GM19397 (cell line): Measurements from ENCODE around the gene CELF4.
"Not testable (repeated sequence)": the region's sequence is repeated elsewhere in the genome, so short reads cannot be mapped to it uniquely, and the experiment has no call there.

Experiments used
- ATAC-seq: cut with Tn5 transposase; IDR thresholded peaks from one replicate; pipeline ENCODE4 v1.9.1; 2021; ENCODE audit warnings: mild to moderate bottlenecking, moderate library complexity; ENCODE audit not compliant: unreplicated experiment

CELF4 gene

GRCh38 chr18:37473195-37473840 is 92.3 kb downstream of the CELF4 start:
- ATAC-seq: no peak

- no peak for ATAC-seq
Measured at GRCh38 chr18:37471637-37472036, 94.0 kb downstream of the CELF4 start.

DNA sequence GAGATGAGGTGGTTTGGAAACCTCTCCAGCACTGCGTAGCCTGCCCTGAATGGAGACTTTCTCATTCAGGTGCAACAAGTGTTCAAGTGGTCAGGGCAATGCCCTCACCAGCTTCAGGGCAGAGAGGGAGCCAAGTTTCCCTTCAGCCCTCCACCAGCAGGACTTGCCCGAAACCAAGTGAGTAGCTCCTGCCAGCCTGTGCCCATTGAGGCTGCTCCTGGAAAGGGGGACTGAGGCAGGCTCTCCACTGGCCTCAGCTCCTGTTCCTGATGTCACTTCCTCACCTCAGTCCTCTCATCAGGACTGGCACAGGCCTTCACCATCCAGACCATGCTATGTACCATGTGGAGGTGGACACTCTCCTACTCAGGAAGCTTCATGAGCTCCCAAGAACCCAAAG is 94.6 kb downstream of the CELF4 start:
- ATAC-seq: no peak

DNA sequence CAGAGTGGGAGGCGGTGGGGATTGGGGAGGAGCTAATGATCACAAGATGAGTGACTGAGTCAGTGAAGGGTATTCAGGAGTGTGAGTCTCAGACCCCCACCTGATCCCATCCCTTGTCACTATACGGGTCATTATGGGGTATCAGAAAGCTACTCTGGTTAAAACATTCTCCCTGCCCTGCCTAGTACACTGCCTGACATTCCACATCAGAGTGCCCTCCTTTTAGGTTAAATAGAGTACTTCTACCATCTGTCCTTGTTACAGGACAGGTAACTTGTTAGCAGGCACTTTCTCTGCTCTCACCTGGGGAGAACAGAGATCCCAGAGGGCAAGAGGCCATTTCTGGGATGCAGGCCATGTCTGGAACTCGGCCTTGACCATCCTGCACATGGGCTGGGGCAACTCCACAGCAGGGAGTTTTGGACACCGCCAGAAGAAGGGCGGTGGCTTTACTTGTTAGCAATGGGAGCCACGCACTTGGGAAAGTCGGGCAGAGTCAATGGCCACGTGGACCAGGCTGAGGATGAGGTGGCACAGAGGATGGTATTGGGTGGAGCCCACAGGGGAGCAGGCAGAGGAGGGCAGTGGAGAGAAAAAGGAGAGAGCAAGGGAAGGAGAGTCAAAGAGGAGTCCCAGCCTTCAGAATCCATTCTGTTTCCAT is 98.5 kb downstream of the CELF4 start:
- no peak for ATAC-seq

- no peak for ATAC-seq
Measured at GRCh38 chr18:37465958-37466357, 99.6 kb downstream of the CELF4 start.

DNA sequence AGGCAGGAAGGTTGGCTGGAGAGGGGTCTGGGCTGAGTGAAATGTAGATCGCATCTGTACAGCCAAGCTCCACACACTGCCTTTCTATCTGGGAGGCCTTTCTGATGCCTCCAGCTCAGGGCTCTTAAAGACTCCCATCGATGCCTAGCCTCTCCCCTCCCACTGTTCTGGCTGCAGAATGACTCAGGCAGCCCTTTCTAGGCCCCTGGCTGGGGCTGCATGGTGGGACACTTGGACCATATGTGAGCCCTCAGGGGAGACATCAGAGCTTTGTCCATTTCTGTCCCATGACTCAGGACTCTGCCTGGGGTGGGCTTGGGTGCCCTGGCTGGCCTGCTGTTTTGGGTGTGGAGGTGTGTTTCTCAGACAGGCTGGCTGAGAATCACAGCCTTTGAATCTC is 101.3 kb downstream of the CELF4 start:
- ATAC-seq: no peak

GRCh38 chr18:37461329-37461728 is 104.3 kb downstream of the CELF4 start:
- not testable (repeated sequence) for ATAC-seq

DNA sequence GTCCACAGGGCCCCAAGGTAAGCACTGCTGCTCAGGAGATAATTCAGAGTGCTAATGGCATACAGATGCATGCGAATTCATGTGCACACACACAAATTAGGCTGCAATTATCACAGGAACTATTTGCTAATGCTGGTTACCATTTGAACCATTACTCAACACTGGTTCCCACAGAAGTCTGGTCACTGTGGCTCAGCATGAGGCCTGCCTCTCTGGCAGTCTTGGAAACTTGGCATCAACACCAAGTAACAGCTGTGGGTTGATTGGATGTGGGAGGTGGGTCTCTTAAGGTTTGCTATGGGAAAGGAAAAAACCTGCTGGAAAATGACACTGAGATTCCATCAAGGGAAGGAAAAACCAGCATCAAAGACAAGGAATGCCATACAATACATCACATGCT is 105.0 kb downstream of the CELF4 start:
- no peak for ATAC-seq

DNA sequence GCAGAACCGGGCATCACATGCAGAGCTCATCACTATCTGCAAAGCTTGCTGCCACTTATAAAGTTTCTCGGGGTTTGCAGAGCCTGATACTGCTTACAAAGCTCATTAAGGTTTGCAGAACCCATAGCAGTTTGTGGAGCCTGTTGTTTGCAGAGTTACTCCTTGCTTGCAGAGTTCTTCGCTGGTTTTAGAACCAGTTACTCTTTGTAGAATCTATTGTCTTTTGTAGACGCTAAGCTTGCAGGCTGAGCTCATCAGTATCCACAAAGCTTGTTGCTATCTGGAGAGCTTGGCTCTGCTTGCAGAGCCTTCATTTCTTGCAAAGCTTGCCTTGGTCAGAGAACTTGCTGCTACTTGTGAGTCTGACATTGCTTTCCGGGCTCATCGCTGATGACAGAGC is 106.9 kb downstream of the CELF4 start:
- ATAC-seq: no peak

GRCh38 chr18:37457753-37458152 is 107.8 kb downstream of the CELF4 start:
- no peak for ATAC-seq

GRCh38 chr18:37457341-37457740 is 108.3 kb downstream of the CELF4 start:
- no peak for ATAC-seq

DNA sequence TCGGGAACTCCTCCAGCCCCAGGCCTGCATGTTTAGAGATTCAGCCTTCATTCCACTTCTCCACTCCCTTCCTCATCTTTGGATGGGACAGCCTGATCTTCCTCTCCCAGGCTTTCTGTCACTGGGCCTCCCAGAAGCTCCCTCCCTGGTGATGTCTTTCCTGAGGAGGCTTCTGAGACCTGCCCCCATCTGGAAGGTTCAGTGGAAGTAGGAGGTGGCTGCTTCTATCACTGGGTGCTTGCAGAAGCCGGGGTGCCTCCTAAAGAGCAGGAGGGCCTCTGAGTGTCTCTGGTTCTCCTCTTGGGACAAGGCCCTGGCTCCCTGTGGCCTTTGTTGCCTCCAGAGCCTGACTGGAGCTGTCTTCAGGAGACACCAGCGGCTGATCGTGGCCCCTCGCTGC is 108.7 kb downstream of the CELF4 start:
- no peak for ATAC-seq

- ATAC-seq: no peak
Measured at GRCh38 chr18:37456395-37456794, 109.2 kb downstream of the CELF4 start.

DNA sequence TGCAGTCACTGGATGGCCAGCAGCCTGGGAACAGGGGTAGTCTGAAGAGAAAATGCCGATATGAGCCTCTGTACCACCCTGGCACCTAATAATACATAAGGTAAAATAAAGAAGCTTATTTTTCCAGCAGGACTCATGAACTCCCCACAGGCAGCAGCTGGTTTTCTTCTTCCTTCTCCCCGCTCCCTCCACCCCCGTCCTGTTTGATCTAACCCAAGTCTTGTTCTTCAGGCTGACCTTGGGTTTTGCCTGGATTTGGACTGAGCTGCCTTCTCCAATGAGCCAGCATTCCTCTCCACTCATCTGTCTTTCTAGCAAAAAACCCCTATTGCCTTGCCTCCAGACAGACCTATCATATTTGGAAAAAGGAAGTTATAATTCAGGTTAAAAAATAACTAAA is 111.8 kb downstream of the CELF4 start:
- no peak for ATAC-seq

DNA sequence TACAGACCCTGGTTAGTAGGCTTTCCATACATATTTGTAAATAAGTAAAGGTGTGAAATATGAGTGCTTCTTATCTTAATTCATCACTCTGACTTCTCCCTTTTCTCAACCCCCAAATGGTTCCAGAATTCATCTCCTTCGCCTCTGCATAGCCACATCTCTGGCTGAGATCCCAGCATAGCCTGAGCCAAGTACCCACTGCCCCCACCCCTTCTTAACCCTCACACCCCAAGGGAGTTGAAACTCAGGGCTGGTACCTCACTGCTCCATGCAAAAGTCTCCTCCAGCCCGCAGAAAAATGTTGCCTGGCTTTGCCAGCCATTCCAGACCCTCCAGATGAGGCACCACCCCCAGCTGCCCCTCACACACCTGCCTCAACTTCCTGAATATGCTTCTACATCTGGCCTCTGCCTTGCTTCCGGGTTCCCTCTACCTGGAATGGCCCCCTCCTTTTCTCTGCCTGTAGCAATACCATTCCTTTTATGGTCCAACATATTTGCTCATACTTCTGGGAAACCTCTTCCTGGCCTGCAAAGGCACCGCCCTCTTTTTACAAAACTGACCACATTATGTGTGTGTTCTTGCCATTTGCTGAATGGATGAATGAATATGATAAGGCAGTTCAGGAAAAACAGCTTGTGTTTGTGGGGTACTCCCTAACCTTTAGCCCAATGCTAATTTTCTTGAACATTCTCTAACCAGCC is 112.8 kb downstream of the CELF4 start:
- no peak for ATAC-seq

DNA sequence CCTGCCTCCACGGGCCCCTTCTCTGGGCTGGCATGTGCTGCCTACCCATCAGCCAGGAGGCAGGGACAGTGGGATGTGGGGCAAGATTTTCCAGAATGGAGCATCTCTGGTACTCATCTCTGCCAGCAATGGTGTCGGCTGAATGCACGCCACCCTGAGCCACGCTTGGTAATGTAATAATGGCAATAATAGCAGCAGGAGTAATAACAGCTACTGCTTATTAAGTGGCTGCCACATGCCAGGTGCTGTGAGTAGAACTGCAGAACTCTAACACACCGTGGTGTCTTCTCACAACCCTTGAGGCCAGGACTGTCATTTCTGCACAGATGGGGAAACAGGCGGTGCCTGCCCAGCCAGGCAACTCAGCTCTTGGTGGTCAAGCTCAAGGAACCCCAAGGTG is 113.6 kb downstream of the CELF4 start:
- ATAC-seq: no peak

- ATAC-seq: no peak
Measured at GRCh38 chr18:37451239-37451825, 114.3 kb downstream of the CELF4 start.

DNA sequence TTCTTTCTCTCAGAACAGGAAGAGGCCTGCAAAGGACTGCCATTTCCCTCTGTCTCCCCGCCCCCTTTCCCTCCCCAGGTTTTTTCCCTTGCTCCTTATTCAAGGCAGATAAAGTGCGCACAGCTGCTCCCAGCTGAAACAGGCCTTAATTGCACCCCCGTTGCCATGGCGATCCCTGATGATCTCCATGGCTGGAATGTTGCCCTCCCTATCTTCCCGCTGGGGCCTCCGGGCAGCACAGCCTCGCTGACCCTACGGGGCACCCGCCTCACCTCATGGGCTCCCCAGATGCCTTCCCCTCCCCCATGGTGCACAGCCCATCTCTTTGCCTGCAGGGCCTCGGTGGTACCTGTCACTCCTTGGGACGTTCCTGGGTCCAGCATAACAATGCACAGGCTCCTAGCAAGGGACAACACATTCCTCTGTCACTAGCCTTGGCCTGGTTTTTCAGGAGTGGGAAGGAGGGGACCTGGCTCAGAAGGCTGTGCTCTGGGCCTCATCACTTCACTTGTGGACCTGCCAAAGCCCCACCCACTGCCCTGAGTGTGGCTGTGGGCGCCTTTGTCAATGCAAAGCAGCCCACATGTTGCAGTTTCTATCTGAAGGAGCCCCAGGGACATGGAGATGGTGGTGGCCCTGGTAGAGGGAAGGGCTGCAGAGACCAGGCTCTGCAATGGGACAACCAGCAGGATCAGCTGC is 115.0 kb downstream of the CELF4 start:
- ATAC-seq: no peak

- ATAC-seq: no peak
Measured at GRCh38 chr18:37449618-37450017, 116.0 kb downstream of the CELF4 start.

DNA sequence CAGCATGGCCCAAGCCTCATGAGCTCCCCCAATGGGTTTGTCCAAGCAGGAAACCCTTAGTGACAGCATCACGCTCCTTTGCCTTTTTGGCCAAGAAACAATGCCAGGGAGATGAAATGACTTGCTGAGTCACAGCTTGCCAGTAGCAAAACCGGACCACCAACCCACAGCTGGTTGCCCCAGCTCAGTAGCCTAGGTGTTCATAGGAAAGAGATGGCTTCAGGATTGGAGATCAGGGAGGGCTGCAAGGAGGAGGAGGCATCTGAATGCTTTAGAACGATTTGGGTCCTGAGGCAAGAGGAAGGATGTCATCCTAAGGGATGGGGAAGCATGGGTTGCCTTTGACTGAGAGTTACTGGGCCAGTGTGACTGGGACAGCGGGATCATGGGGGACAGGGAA is 116.7 kb downstream of the CELF4 start:
- ATAC-seq: no peak
